Stimulated activated CD8-positive, alpha-beta memory T cell treated with anti-CD3 and anti-CD28 coated beads, Interleukin-15, amount 100 ng/mL, for 48 hours (primary cell): Measurements from ENCODE around the gene IP6K3.

Experiments
- DNase-seq, 2 donors: peaks; one replicate each; pipeline ENCODE4 v3.0.0-alpha.2; 2020; ENCODE audit warnings: low read depth in 2 of 2

Gene IP6K3

DNA sequence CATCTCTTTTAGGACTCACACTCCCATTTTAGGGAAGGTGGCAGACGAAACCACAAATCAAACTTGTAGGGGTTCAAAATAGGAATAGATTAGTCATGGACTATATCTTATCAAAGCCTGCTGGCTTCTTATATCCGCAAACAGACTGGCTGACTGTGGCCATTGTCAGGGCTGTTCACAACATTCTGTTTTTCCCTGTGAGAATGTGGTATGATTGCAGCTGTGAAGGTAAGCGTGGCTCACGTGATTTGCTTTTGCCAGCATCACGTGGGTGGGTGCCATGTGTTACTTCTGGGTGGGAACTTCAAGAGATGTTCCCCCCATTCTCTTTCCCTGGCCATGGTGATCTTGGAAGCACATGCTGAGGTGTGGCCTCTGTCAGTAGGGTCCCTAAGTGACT, 5.9 kb downstream of the IP6K3 start:
- no peak for DNase-seq

- no peak for DNase-seq
These were observed 6.5 kb downstream of the IP6K3 start for GRCh38 chr6:33740204-33740608.

GRCh38 chr6:33739571-33739970, 7.1 kb downstream of the IP6K3 start:
- DNase-seq: no peak

DNA sequence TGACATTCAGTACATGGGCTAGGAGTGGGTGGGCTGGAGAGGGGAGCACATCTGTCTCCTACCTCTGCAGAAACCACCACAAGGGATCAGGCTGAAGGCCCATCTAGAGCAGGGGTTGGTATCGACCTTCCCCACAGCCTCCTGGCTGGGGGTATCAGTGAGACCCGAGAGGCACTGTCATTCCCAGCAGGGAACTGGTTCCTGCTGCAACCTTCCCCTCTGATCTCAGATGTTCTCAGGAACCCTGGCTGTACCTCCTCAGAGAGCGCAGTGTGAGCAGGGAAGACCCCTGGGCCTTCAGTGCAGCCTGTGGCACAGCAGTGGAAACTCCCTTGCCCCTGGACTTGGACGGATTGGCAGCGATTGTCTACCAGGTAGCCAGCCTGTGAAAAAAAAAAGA, 7.8 kb downstream of the IP6K3 start:
- DNase-seq: no peak

- no peak for DNase-seq
These were observed 8.6 kb downstream of the IP6K3 start for GRCh38 chr6:33738153-33738552.

- no peak for DNase-seq
These were observed 9.3 kb downstream of the IP6K3 start for GRCh38 chr6:33737267-33738026.

DNA sequence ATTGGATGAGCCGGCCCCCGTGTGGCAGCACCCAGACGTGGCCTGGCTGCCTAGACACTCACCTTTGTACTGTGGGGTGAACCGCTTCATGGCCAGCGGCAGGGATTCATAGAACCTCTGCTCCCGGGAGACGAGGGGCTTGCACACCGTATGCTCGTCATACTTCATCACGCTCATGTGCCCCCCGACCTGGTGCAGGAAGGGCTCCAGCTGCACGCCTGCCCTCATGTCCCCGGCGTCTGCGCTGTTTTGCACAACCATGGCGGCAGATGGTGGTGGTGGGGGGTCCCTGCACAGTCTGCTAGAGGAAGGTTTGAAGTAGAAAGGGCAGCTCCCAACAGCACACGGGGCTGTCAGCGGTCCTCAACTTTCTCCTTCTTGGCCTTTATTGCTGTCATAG, 11.5 kb downstream of the IP6K3 start:
- no peak for DNase-seq

- DNase-seq: no peak
These were observed 13.0 kb downstream of the IP6K3 start for GRCh38 chr6:33733709-33734007.

DNA sequence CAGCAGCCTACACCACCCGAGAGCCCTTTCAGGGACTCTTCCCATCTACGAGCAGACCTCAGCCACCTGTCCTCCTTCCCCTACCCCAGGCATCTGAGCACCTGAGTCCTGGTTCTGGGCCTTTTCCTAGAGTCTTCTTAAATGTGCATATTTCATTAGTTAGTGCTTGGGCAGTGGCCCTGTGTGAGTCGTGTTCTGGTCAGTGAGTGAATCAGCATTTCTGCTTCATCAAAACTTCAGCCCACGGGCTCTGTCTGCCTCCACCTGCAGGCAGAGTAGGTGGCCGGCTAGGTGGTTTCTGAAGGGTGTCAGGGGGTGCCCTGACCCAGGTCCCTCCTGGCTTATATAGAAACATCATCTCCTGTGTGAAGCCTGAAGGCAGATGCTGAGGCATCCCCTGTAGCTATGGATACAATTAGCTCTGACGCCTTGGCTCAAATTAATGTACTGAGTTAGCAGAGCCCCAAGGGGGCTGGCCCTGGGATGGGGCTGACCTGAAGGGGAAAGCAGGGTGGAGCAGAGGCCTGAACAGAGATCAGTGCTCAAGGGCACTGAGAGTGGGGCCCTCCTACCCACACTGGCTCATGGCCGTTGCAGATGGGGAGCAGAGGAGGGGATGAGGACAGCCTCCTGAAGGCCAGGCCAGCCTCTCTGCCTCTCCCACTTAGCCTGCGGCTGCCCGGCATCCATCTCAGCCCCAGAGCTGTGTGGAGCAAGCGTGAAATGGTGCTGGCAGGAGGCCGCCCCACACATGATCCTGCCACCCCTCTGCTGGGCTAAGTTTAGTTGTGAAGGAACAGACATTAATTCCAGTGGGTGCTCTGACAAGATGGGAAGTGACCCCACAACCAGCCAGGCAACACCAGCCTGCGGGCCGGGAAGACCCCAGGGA, 13.6 kb downstream of the IP6K3 start:
- no peak for DNase-seq

- no peak for DNase-seq
These were observed 14.3 kb downstream of the IP6K3 start for GRCh38 chr6:33732385-33732784.

- DNase-seq: no peak
These were observed 14.9 kb downstream of the IP6K3 start for GRCh38 chr6:33731751-33732282.

GRCh38 chr6:33731035-33731434, 15.7 kb downstream of the IP6K3 start:
- no peak for DNase-seq

DNA sequence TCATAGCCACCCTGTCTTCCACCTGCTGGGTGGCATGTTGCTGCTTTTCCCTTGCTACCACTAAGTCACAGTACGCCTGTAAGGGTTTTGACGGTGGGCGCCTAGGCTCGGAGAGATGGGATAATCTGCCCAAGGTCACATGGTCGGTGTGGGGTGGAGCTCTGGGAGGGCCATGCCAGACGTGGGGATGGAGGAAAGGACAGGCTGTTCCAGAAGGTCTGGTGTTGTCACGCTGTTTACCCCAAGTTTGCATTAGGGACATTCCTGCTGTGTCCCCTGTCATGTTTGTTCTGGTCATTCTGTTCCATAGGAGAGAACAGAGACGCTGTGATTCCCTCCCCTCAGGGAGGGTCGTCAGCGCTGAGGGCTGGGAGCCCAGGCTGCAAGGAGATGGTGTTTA, 16.1 kb downstream of the IP6K3 start:
- DNase-seq: no peak

GRCh38 chr6:33729059-33729458, 17.6 kb downstream of the IP6K3 start:
- DNase-seq: no peak

GRCh38 chr6:33728438-33728837, 18.3 kb downstream of the IP6K3 start:
- no peak for DNase-seq

DNA sequence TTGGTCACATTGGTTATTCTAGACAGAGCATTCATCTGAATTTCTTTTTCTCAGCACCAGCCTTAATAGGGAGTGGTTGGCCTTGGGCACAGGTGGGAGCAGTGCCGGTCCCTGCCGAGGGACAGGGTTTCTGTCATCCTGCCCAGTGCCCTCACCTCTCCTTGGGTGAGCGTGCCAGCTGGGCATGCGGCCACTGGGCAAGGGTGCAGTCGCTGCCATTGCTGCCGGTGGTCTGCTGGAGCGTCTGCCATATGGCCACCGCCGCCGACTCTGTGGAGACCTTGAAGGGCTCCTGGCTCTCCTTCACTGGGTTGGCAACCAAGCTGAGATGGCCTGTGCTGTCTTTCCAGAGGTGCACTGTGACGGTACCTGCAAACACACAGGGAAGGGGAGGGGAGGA, 18.8 kb downstream of the IP6K3 start:
- DNase-seq: no peak

DNA sequence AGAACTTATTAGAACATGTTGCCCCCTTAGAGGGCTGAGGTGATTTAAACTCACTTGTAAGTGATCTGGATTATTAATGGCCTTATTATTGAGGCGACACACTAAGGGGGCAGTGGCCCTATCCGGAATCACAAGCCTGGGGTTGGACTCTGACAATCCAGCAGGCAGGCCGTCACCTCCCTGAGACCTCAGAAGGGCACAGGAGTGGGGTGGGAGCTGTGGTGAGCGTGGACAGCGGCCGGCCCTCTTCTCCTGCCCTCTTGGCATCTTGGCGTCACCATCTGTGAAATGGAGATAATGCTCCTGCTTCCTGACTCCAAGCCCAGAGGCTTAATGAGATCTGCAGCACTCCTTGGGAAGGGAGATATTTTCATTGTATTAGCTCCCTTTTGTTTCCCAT, 19.6 kb downstream of the IP6K3 start:
- DNase-seq: no peak

- DNase-seq: no peak
These were observed 20.0 kb downstream of the IP6K3 start for GRCh38 chr6:33726696-33727095.

DNA sequence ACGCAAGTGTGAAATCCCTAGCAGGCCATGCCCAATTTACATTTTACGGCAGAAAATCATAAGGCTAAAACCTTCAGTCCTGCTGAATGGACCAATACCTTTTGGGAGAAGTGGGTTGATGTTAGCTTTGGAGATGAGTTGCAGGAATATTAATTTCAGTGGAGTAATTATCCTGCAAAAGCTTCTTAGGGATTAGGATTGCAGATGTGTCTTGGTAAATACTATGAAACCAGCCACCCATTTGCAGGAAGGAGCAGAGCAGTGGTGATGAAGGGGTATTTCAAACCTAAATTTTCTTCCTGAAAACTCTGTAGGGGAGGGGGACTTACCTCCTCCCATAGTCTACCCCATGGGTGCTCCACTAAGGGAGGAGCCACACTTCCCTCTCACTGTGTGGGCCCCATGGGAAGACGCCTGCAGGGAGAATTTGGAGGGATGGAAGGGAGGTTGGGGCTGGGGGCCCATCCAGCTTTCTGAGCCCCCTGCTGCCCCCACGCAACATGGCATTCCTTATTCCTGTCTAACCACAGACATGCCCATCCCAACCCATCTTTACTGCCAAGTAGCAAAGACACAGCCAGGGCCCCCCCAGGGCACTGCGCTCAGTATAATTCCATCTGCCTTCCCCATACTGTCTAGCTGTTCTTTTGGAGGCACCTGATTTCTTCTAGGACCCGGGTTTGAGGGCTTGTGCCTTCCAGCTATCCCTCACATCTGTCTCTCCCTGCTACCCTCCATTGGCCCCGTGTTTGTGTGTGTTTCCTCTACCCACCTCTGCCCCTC, 20.6 kb downstream of the IP6K3 start:
- DNase-seq: no peak

DNA sequence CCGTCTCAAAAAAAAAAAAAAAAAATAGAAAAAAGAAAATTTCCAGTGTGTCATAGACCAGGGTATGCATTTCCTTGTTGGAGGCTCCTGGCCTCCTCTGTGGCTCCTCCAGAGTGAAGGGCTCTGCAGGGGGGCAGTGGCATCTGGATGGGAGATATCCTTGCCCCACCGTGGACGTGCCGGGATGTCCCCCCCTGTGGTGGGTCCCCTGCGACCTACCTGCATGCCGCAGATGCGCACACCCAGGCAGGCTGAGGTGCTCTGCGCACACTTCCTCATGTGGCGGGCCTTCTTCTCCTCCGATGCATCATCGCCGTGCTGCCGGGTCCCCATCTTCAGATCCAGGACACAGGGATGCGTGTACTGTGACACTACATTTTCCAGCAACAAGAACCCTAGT, 21.5 kb downstream of the IP6K3 start:
- no peak for DNase-seq

DNA sequence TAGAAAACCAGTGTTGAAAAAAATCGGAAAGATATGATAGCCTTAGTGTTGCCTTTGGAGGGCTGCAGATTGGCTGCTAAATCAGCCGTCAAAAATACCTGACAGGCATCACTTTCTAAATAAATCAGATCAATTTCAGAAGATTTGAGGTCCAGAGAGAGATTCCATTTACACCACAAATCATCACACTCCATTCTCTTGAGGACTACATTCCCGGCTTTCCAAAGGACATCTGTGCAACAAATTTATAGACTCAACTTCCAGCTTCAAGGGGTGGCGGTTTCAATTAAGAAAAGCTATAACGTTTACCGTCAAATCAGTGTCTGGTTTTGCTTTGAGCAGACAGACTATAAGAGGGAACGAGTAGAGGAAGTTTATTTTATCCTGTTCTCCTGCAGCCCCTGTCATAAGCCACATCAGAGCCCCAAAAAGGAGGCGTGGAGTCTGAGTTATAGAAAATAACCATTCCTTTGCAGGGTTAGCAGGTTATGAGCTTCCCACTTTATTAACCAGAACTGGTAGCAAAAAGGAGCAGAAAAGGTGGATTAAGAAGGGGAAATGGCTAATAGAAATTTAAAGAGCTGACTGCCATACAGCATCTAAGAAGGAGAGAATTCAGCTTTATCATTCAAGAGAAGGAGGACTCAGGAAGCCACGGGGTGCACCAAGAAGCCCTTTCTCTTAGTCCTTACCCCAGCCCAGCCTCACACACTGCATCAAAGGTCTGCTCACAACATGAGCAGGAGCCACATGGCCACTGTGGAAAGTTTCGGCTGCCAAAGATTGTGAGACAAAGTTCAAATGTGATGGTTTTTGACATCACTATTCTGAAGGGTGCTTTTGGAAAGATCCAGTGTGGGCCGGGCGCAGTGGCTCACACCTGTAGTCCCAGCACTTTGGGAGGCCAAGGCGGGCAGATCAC, 22.3 kb downstream of the IP6K3 start:
- DNase-seq: no peak
